ENCODE measurements around the gene WNT16.
"Not testable (repeated sequence)": the region's sequence is repeated elsewhere in the genome, so short reads cannot be mapped to it uniquely, and the experiment has no call there.

Gene WNT16

DNA sequence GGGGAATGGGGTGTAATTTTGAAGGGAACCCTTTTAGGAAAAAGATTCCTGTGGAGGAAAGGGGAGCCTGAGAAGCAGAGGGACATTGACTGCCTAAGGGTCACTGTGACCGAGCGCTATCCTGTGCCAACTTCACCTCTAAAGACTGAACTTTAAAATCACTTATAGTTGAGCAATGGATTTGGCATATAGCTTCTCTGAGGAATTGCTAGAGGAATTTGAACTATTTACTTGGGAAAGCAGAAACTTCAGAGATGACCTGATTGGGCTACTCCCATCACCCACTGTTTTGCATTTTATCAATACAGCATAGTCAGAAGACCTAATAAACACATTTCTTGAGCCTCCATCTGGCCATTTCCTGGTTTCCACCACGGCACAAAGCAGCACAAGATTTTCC is 23.7 kb upstream of the WNT16 start:
- no peak for DNase-seq (ENCODE audit: low read depth in 2 of 2)

DNA sequence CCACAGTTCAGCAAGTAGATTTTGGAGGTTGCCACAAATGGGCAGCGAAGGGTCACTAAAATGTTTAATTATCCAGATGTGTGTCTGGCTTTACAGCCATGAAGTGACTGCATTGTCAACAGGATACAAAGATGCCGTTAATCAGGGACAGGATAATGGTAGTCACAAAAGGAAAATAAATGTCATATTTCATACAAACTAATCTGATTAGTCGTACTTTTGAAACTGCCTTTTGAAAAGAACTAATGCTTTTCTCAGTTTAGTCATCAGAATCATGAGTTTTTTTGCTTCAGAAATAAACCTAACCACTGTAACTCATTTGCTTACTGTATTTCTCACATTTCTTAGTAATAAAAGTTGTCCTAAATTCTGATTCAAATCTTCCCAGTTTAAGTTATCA is 22.2 kb upstream of the WNT16 start:
- no peak for DNase-seq (ENCODE audit: low read depth in 2 of 2)

DNA sequence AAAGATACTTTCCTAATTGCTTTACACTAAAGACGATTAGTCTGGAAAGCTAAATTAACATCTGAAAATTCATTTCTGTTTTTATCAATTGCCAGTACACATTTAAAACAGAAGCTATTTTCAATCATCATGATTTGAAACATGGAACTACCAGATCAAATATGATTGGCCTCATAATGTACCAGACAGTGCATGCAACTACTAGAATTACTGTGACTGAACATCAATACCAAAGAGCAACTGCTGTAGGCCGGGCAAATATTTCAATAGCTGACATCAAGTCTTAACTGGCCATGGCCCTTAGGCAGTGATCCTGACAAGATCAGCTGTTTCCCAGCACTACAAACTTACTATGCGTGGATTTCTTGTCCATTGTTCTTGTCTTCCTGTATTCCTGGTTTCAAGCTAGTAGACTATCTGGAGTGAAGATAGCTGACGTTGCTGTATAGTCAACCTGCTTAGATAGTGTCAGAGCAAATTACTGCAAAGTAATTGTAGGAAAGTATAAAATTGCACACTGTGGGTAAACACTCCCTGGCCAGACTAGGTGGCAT is 21.7 kb upstream of the WNT16 start:
- DNase-seq (ENCODE audit: low read depth in 2 of 2) = no peak

DNA sequence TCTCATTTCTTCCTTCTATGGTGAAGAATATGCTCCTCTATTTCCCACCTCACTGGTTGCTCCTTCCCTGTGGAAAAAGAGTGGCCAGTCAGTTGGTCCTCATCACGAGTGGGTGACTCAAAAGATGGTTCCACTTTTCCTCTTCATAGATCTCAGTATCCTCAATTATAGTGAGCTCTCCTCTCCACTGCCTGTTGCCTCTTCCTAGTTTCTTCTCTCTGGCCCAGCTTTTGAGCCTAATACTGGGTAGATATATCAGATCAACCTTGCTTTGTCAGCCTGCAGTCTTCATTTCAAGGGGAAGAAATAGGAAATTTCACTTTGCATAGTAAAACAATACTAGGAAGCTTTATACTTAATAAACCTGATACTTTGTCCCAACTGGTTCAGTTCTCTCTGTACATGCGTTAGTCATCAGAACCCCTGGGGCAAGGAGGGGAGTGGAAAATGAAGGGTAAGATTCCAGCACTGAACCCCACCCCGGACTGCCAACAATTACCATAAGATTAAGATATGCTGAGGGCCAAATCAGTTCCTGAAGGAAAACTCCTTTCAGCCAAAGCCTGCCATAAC is 15.5 kb upstream of the WNT16 start:
- DNase-seq (ENCODE audit: low read depth in 2 of 2) = no peak

DNA sequence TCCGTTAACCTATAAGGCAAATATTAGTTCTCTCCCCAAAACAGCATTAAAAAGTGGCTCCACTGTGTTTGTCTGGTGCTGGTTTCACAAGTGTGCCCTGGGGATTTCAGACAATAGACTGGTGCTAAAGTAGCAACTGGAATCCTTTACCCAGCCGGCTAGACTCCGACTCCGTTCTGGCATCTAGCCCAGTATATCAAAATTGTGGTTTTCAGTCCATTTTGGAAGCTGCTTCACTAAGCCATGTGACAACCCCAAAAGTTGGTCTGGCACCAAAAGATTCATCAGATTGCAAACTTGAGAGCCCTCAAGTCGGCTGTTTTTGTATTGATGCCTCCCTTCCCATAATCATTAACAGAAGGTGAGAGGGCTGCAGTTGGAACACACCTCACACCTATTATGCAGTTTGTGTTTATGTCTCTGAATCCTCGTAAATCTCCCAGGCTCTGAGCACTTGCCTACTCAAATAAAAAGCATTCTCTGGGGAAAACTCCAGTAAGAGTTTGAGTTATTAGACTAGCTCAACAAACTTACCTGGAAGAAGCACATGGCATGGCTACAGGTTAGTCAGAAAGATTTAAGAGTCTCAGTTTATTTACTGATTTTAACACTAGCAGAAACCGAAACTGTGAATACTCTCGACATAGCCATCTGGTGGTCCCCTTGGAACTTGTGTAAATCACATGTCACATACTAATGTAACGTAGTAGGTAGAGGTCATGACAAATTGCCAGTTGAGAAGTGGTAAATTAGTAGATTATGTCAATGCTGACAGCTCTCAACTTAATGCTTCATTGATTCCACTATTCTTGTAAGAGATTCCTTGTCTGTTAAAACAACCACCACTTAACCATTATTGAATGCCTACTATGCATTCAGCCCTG is 14.8 kb upstream of the WNT16 start:
- DNase-seq (ENCODE audit: low read depth in 2 of 2) = no peak

DNA sequence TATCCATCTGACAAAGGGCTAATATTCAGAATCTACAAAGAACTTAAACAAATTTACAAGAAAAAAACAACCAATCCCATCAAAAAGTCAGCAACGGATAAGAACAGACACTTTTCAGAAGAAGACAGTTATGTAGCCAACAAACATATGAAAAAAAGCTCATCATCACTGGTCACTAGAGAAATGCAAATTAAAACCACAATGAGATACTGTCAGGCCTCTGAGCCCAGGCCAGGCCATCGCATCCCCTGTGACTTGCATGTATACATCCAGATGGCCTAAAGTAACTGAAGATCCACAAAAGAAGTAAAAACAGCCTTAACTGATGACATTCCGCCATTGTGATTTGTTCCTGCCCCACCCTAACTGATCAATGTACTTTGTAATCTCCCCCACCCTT is 13.6 kb upstream of the WNT16 start:
- not testable (repeated sequence) for DNase-seq (ENCODE audit: low read depth in 2 of 2)

DNA sequence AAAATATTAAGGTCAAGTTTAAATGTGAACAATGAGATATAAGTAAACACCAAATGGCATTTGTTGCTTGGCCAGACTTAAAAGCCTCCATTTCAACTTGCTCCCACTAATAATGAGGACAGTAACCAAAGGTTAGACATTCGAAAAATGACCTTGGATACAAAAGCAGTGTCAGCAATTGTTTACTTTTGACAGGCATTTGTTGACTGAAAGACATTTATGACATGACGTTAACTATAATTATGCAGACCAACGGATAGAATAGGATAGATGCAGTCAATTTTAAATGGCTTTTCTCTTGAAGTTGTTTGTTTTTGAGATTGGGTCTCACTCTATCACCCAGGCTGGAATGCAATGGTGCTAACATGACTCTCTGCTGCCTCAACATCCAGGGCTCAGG is 6.3 kb upstream of the WNT16 start:
- no peak for DNase-seq (ENCODE audit: low read depth in 2 of 2)

DNA sequence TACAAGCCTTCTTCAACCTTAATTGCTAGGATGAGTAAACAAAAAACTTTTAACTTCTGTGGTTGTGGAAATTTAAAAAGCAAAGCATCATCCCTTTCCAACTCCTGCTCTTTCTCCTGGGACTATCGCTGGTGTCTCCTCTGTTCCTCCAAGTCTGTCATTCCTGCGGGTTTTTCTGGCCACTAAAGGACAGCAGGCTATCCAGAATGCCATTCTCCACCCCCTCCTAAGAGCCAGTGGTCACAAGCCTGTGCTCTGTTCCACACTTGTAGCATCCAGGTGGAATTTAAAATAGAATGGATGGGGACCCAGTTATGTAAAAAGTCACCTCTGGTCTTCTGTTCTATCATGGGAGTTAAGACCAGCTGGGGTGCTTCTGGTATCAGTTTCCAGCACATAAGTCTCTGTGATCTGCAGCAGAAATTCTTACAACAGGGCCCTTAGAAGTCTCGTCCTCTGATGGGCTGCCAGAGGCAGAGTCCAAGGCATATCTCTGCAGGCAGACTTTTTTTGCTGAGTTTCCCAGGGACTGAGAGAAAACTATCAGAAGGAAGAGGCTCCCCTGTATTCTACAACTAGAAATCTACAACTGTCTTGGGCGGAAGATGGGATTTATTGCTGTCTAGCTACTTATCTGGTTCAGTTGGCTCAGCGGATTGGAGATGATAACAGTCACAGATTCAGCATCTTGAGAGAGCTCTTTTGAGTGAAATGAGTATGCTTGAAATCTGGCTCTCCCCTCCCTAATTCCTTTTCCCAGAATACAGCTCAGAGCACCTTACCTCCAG is 5.1 kb upstream of the WNT16 start:
- DNase-seq (ENCODE audit: low read depth in 2 of 2) = no peak

DNA sequence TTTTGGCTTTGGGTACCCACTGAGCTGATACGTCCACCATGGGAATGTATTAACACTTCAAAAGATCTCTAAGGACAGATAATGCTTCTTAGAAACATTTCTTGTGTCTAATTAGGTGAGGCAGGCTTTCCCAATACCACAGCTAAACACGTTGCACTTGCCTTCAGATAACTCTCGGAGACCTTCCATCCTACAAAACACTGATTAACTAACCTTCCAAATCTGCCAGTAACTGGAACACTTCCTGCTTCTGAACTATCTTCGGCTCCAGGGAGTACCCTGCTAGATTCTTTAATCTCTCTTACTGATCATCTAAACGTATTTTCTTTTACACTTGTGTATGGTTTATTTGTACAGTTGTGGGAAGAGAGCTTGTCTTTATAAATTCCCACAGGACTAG is 1.1 kb upstream of the WNT16 start:
- DNase-seq (ENCODE audit: low read depth in 2 of 2) = no peak

DNA sequence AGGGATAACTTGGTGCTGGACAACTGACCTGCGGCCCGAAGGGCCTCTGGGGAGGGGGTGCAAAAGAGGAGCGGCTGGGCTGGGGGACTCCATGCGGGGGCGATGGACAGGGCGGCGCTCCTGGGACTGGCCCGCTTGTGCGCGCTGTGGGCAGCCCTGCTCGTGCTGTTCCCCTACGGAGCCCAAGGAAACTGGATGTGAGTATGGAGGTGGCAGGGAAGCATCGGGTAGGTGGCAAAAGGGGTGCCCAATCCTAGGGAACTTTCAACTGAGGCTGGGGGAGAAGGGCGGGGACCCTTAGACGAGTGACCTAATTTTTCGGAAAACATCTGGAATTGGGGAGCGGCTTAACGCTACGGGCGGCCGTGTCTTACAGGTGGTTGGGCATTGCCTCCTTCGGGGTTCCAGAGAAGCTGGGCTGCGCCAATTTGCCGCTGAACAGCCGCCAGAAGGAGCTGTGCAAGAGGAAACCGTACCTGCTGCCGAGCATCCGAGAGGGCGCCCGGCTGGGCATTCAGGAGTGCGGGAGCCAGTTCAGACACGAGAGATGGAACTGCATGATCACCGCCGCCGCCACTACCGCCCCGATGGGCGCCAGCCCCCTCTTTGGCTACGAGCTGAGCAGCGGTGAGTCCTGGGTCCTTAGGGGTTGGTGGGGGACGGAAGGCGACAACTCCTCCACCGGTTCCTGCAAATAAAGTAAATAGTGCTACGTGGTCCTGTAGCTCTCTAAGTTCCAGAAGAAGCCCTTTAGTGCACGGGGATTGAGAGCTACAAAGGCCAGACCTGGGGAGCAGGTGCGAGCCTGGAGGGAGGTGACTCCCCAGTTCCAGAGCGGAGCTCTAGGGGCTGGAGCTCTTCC is 622 bp downstream of the WNT16 start:
- DNase-seq (ENCODE audit: low read depth in 2 of 2) = no peak

DNA sequence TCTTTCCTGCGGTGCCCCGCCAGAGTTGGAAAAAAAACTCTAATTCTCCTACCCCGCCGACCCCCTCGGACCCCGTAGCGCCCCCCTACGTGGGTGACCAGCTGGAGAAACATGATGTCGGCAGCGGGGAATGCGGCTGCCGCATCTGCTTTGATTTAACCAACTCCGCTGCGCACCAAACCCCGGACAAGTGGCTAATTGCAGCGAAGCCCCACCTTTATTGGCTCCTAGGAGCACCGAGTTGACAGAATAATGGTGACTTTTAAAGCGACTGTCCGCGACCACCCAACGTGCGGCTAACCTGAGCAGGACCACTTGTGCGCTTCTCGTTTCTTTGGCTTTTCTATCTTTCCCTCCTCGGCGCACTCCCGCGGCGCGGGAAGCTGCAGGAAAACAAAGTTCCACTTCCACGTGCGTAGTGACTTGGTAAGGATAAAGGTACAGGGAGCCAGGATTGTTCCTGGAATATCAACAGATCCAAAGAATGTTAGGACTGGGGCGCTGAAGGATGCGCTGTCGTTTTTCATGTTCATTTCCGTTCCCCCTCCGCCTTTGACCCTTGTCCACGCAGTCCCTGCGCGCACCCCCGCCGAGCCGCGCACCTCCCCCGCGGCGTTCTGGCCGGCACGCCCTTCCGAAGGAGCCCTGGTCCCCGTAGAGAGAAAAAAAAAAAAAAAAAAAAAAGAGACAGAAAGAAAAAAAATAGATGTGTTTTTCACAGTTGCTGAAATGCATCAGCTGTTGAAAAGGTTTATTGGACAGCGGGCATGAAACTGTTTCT is 1.4 kb downstream of the WNT16 start:
- DNase-seq (ENCODE audit: low read depth in 2 of 2) = no peak

DNA sequence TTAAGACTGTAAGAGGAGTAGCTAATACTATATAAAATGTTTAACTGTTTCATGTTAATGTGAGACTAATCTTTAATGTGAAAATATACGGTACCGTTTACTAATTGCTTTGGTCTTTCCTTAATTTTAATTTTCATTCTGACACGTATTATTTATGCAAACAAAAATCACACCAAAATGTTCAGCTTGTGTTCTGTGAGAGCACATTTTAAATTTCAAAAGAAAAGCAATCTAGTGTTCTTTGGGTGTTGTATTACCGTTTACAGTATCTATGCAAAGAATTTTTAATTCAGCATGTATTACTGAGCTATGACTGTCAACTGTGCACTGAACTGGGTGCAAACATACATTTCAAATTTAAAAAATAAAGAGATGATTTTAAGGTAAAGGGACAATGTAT is 2.2 kb downstream of the WNT16 start:
- DNase-seq (ENCODE audit: low read depth in 2 of 2) = no peak

DNA sequence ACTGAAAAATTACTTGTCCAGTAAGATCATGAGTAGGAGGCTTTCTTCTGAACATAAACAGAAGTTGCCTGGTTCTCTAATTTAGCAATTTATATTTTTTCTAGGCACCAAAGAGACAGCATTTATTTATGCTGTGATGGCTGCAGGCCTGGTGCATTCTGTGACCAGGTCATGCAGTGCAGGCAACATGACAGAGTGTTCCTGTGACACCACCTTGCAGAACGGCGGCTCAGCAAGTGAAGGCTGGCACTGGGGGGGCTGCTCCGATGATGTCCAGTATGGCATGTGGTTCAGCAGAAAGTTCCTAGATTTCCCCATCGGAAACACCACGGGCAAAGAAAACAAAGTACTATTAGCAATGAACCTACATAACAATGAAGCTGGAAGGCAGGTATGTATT is 2.8 kb downstream of the WNT16 start:
- no peak for DNase-seq (ENCODE audit: low read depth in 2 of 2)

DNA sequence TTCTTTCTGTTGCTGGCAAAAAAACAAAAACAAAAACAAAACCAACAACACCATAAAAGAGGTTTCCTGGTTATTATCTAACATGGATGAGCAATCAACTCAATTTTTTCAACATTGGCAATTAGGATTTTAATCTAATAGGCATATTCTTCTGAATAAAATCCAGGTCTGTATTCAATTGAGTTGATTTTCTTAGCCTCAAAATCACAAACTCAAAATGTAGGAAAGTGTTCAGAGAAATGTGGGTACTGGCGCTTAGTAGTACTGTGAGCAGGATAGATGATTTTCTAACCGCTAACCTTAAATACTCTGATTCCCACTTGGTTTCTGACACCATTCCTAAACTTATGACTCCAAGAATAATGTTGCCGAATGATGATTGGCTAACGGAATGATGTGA is 5.6 kb downstream of the WNT16 start:
- no peak for DNase-seq (ENCODE audit: low read depth in 2 of 2)

DNA sequence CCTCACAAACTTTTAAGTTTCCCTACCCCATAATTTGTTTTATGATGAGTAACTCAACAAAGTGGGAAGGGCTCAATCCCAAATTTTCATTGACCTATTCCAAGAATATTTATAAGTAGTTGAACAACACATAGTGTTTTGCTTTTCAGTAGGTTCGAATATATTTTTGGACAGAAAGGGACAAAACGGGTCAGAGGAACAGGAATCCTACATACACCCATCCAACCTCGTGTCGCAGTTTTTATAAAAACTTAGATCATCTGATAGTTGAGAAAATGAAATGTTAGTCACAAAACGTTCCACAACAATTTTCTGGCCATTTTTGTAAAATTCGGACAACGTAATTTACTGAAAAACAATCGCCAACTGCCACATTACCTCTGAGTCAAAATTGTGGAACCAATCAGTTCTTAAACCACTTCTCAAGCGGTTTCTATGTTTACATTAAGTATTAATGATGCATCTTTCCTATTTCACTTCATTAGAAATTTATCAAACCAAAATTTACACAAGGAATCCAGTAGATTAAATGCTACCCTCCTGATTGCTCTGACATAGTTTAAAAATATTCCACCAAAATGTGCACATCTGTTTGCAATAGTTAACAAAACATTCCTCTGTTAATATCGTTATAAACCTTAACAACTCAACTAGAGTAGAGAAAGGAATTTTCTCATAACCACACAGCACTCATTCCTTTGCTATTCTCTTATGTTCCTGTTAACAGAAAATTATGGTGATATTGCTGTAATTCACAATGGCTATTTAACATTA is 6.3 kb downstream of the WNT16 start:
- DNase-seq (ENCODE audit: low read depth in 2 of 2) = no peak

DNA sequence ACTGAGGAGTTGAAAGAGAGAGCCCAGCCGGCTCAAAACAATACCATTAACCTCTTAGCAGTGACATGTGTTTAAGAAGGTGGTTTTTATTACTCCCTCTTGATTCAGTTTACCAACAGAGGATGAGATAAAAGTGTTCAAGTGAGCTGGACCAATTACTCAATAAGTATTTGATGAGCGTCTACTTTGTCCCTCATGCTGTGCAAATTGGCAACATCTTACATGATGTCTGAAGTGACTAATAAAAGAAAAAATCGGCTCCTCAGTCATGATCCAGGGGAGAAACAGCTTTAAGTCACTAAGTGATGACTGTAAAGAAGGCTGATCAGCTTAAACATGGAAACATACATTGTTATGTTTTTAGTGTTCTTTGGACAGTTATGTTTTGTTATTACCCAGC is 7.8 kb downstream of the WNT16 start:
- DNase-seq (ENCODE audit: low read depth in 2 of 2) = no peak

DNA sequence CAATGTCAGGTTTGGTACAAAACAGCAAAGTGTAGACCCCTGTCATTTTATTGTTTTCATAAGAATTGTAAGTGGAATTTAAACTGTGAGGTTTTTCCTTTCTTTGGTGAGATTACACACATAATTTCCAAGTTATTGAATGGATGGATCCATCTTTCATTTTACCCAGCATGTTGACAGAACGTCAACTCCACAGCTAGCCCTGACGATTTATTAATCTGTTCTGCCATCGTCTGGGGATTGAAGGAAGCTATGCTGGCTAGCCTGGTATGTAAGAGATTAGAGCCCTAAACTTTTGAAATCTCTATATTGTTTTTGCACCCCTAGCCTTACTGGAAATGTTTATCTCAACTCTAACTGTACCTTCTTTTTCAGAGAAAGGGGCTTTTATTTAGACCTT is 8.6 kb downstream of the WNT16 start:
- DNase-seq (ENCODE audit: low read depth in 2 of 2) = no peak

DNA sequence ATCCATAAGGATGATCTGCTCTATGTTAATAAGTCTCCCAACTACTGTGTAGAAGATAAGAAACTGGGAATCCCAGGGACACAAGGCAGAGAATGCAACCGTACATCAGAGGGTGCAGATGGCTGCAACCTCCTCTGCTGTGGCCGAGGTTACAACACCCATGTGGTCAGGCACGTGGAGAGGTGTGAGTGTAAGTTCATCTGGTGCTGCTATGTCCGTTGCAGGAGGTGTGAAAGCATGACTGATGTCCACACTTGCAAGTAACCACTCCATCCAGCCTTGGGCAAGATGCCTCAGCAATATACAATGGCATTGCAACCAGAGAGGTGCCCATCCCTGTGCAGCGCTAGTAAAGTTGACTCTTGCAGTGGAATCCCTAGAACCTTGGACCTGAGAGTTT is 10.3 kb downstream of the WNT16 start:
- no peak for DNase-seq (ENCODE audit: low read depth in 2 of 2)

DNA sequence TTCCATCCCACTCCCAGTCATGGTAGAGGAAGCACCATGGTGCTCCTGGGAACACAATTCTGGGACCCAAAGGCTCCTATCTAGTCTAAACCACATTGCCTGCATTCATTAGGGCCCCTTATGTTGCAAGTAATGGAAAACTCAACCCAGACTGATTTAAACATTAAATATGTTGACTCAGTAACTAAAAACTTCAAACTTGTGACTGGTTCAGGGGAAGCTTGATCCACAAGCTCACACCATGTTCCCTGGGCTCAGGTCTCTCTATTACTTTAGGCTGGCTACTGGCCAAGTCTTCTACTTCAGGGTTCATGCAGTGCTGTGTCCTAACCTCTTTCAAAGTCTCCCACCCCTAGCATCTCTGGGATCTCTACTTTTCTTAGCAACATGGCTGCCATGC is 13.1 kb downstream of the WNT16 start:
- DNase-seq (ENCODE audit: low read depth in 2 of 2) = no peak

DNA sequence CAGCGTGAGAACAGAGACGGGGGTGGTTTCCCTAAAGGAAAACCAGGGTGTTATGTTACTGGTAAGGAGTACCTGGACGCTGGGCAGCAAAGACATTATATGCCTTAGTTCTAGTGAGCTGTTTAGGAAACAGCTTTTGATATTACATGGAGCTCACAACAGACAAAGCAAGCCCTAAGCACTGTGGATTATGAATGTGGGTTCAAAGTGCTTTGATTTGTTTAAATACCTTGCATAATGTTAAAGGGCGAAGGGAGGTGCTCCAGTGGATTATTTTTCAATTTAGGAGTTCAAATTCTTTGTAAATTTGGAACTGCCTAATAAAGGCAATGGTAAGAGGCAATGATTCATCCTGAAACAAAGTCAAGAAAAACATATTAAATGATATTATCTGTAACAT is 13.8 kb downstream of the WNT16 start:
- DNase-seq (ENCODE audit: low read depth in 2 of 2) = no peak
